ENCODE data around the gene TBC1D16.

TBC1D16 gene

GRCh38 chr17:79922116-79922601 is 113.5 kb downstream of the TBC1D16 start:
- DNase-seq: peak; percentile 29

- DNase-seq: no peak
These were observed 114.1 kb downstream of the TBC1D16 start for GRCh38 chr17:79921411-79922115.

GRCh38 chr17:79920751-79921410 is 114.8 kb downstream of the TBC1D16 start:
- no peak for DNase-seq

GRCh38 chr17:79919862-79920720 is 115.6 kb downstream of the TBC1D16 start:
- DNase-seq: no peak

- no peak for DNase-seq
These were observed 116.5 kb downstream of the TBC1D16 start for GRCh38 chr17:79919164-79919585.

- no peak for DNase-seq
These were observed 117.0 kb downstream of the TBC1D16 start for GRCh38 chr17:79918581-79919163.

GRCh38 chr17:79917902-79918484 is 117.7 kb downstream of the TBC1D16 start:
- no peak for DNase-seq

- no peak for DNase-seq
These were observed 118.4 kb downstream of the TBC1D16 start for GRCh38 chr17:79916991-79917901.

- DNase-seq: no peak
These were observed 119.2 kb downstream of the TBC1D16 start for GRCh38 chr17:79916506-79916905.

- DNase-seq: no peak
These were observed 119.7 kb downstream of the TBC1D16 start for GRCh38 chr17:79915850-79916430.

GRCh38 chr17:79914813-79915740 is 120.6 kb downstream of the TBC1D16 start:
- no peak for DNase-seq

GRCh38 chr17:79913896-79914812 is 121.5 kb downstream of the TBC1D16 start:
- DNase-seq: no peak

- no peak for DNase-seq
These were observed 122.2 kb downstream of the TBC1D16 start for GRCh38 chr17:79913451-79913850.

GRCh38 chr17:79912552-79913330 is 122.9 kb downstream of the TBC1D16 start:
- DNase-seq: no peak

- DNase-seq: no peak
These were observed 124.0 kb downstream of the TBC1D16 start for GRCh38 chr17:79911430-79912399.

GRCh38 chr17:79910985-79911361 is 124.7 kb downstream of the TBC1D16 start:
- no peak for DNase-seq

- DNase-seq: no peak
These were observed 126.6 kb downstream of the TBC1D16 start for GRCh38 chr17:79909121-79909520.
